GM19193 (cell line): ENCODE measurements around the gene BCAS1.

Experiments
- POLR2A ChIP-seq: IDR thresholded peaks from 4 replicates; pipeline ENCODE4 v1.6.1; 2011; ENCODE audit not compliant: insufficient read depth, insufficient read length; ENCODE audit errors: extremely low read depth

The BCAS1 gene

GRCh38 chr20:54068495-54068894, 1.9 kb downstream of the BCAS1 start:
- no peak for TF ChIP-seq POLR2A

- TF ChIP-seq POLR2A = no peak
Observed at GRCh38 chr20:54067606-54068174, 2.7 kb downstream of the BCAS1 start.

- no peak for TF ChIP-seq POLR2A
Observed at GRCh38 chr20:54065601-54066038, 4.8 kb downstream of the BCAS1 start.

GRCh38 chr20:54064939-54065338, 5.5 kb downstream of the BCAS1 start:
- TF ChIP-seq POLR2A = no peak

GRCh38 chr20:54063992-54064676, 6.3 kb downstream of the BCAS1 start:
- TF ChIP-seq POLR2A = no peak

- no peak for TF ChIP-seq POLR2A
Observed at GRCh38 chr20:54063580-54063979, 6.8 kb downstream of the BCAS1 start.

- TF ChIP-seq POLR2A = no peak
Observed at GRCh38 chr20:54062812-54063280, 7.5 kb downstream of the BCAS1 start.

- TF ChIP-seq POLR2A = no peak
Observed at GRCh38 chr20:54061101-54061881, 9.1 kb downstream of the BCAS1 start.

- no peak for TF ChIP-seq POLR2A
Observed at GRCh38 chr20:54059691-54060364, 10.6 kb downstream of the BCAS1 start.

GRCh38 chr20:54058420-54059139, 11.8 kb downstream of the BCAS1 start:
- TF ChIP-seq POLR2A = peak; percentile 21

GRCh38 chr20:54056762-54057639, 13.4 kb downstream of the BCAS1 start:
- TF ChIP-seq POLR2A = no peak

GRCh38 chr20:54054516-54054915, 15.9 kb downstream of the BCAS1 start:
- TF ChIP-seq POLR2A = no peak

- TF ChIP-seq POLR2A = no peak
Observed at GRCh38 chr20:54051068-54051467, 19.3 kb downstream of the BCAS1 start.

- no peak for TF ChIP-seq POLR2A
Observed at GRCh38 chr20:54048891-54049545, 21.4 kb downstream of the BCAS1 start.

GRCh38 chr20:54048481-54048880, 21.9 kb downstream of the BCAS1 start:
- no peak for TF ChIP-seq POLR2A
